H1 (cell line): ENCODE measurements around the gene TSFM. TPM values are rescaled to one million over a fixed set of nuclear protein-coding genes. Genes with fewer than 3 reads are reported as not detected.

ENCODE experiments used
- ASH2L ChIP-seq: fragments of 200-600, 300-600 bp; sonication (generic); IDR thresholded peaks from one replicate; pipeline ENCODE4 v1.7.1; 2017; ENCODE audit warnings: low read length
- CBX8 ChIP-seq: fragments of 300-800, 300-1000 bp; sonication (generic); IDR thresholded peaks from 2 replicates; pipeline ENCODE4 v1.7.1; 2016; ENCODE audit warnings: low read depth, low read length, borderline replicate concordance
- CEBPB ChIP-seq: IDR thresholded peaks from 2 replicates; pipeline ENCODE4 v1.6.1; 2012; ENCODE audit warnings: low read depth, low read length
- EP300 ChIP-seq, 2 experiments: IDR thresholded peaks; 1 replicate in 1 of 2; 2 replicates in 1 of 2; pipeline ENCODE4 v1.6.1; 2011 to 2012; ENCODE audit warnings: low read depth in 2 of 2, low read length in 2 of 2, mild to moderate bottlenecking in 2 of 2, borderline replicate concordance in 1 of 2, inconsistent platforms in 1 of 2, moderate library complexity in 1 of 2
- GABPA ChIP-seq: IDR thresholded peaks from 2 replicates; pipeline ENCODE4 v1.6.1; 2011; ENCODE audit warnings: mild to moderate bottlenecking, low read length, moderate library complexity, borderline replicate concordance; ENCODE audit not compliant: insufficient read depth
- SP1 ChIP-seq: IDR thresholded peaks from 2 replicates; pipeline ENCODE4 v1.6.1; 2011; ENCODE audit warnings: low read depth, low read length
- SRF ChIP-seq: IDR thresholded peaks from 2 replicates; pipeline ENCODE4 v1.6.1; 2011; ENCODE audit warnings: mild to moderate bottlenecking, low read depth, low read length, moderate library complexity
- SUZ12 ChIP-seq: fragments of 200-600 bp; sonication (generic); IDR thresholded peaks from 2 replicates; pipeline ENCODE4 v1.6.1; 2012; ENCODE audit warnings: mild to moderate bottlenecking, inconsistent platforms, low read length, moderate library complexity, mixed read lengths
- TAF7 ChIP-seq: optimal IDR thresholded peaks from 2 replicates; pipeline ENCODE3; 2011; ENCODE audit warnings: low read depth, mild to moderate bottlenecking, inconsistent platforms, low read length, moderate library complexity, borderline replicate concordance
- TCF12 ChIP-seq: IDR thresholded peaks from 2 replicates; pipeline ENCODE4 v1.6.1; 2011; ENCODE audit warnings: low read depth, mild to moderate bottlenecking, low read length
- TEAD4 ChIP-seq: IDR thresholded peaks from 2 replicates; pipeline ENCODE4 v1.6.1; 2012; ENCODE audit warnings: low read depth, low read length, inconsistent platforms, mixed read lengths
- polyA plus RNA-seq, 7 experiments: library from polyadenylated mRNA; depleted of rRNA in 3 of 7; stranded (reverse) in 5 of 7; unstranded in 2 of 7; fragments of >200 nt in 5 of 7; fragments of 200-250 nt in 2 of 7; gene quantifications; 1 replicate in 5 of 7; 2 replicates in 1 of 7; 4 replicates in 1 of 7; pipeline versions ENCODE4 v1.2.1 to v1.2.3, GENCODE V29; 2011 to 2013; ENCODE audit warnings: missing spikeins in 2 of 7, mixed read lengths in 2 of 7
- total RNA-seq: library from RNA; stranded (reverse); fragmentation: NEBNext Ultra II Directional; extraction: Animal tissue kit (Norgen Biotek cat#: 25700); gene quantifications from 2 replicates; pipeline ENCODE4 v1.2.1, GENCODE V29; 2021
- TF ChIP-seq, protein P1 (sequence below): IDR thresholded peaks from 2 replicates; pipeline ENCODE4 v1.6.1; 2012; ENCODE audit warnings: inconsistent platforms

The TSFM gene
- total and polyA plus RNA-seq, 2 of the 8 experiments (the other 6 are each of a cell fraction or from before 2014, with no cell fraction given), result 17.4 to 49.8 TPM

GRCh38 chr12:57735952-57736740 is 46.4 kb upstream of the TSFM start (continued):
- TF ChIP-seq SUZ12 (peak; percentile 81; the same call in 1 of the 2 replicates), TAF7 (no peak), SRF (no peak), CEBPB (no peak), CBX8 (no peak), TCF12 (peak; percentile 68; the same call in 1 of the 2 replicates), GABPA (peak; percentile 23; the same call in 1 of the 2 replicates), ASH2L (no peak), TEAD4 (no peak), EP300 (IDR thresholded peaks at IDR 0.05; ENCODE audit: borderline replicate concordance in 1 of 2, low read depth in 2 of 2, low read length in 2 of 2) (0 out of 3 replicates have a peak, but pooled peaks of 1 of the 2 experiments have one; percentile 52), SP1 (0 out of 2 replicates have a peak, but pooled peaks have one; percentile 52)
- TF ChIP-seq, protein P1, sequence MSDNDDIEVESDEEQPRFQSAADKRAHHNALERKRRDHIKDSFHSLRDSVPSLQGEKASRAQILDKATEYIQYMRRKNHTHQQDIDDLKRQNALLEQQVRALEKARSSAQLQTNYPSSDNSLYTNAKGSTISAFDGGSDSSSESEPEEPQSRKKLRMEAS, result no peak
- TF ChIP-seq, all 59 proteins: peak for 16
